Bronchial epithelial cell (primary cell): ENCODE data around the gene SMARCB1. TPM values are rescaled to one million over a fixed set of nuclear protein-coding genes. Genes with fewer than 3 reads are reported as not detected.
A peak's percentile ranks its signal among the peaks of the same experiment; 100 is the strongest.

Source experiments
- DNase-seq: peaks from one replicate; pipeline ENCODE4 v3.0.0-alpha.2; 2010; ENCODE audit warnings: low read depth
- FAIRE-seq: peaks from 2 replicates; lab custom pipeline; 2011; peaks lifted over from hg19 to GRCh38; lab: Jason Lieb, UNC
- H3K27me3 ChIP-seq: 2 replicates; pipeline ENCODE4 v1.5.1; 2011; ENCODE audit warnings: low read length; ENCODE audit not compliant: control insufficient read depth, insufficient read depth
- H3K36me3 ChIP-seq: 2 replicates; pipeline ENCODE4 v1.5.1; 2011; ENCODE audit warnings: low read length; ENCODE audit not compliant: control insufficient read depth, insufficient read depth
- H3K4me3 ChIP-seq: 2 replicates; pipeline ENCODE4 v1.5.1; 2011; ENCODE audit warnings: mild to moderate bottlenecking, low read depth, low read length, control low read depth
- CTCF ChIP-seq: IDR thresholded peaks from 2 replicates; pipeline ENCODE4 v1.5.1; 2011; ENCODE audit warnings: mild to moderate bottlenecking, moderate library complexity, low read length, control low read depth, inconsistent platforms; ENCODE audit not compliant: insufficient read depth, severe bottlenecking
- total RNA-seq: library from RNA; depleted of rRNA; stranded (reverse); fragments of >200 nt; gene quantifications from 2 replicates; pipeline ENCODE4 v1.2.1, GENCODE V29; 2014

SMARCB1 gene
- total RNA-seq, 1 donor from 2014 or later, result 19.5 TPM

- Histone ChIP-seq H3K36me3 (peaks cover 10% of the 10 kb centered on the region), H3K4me3 (no peak overlapping the region), H3K27me3 (no peaks in the 10 kb centered on the region)
- DNase-seq (no peak), FAIRE-seq (no peak)
- no peak for TF ChIP-seq CTCF
Measured at GRCh38 chr22:23836692-23837495, 50.1 kb downstream of the SMARCB1 start.

- DNase-seq (no peak), FAIRE-seq (no peak)
- H3K4me3 ChIP-seq, result no peak overlapping the region
- H3K27me3 ChIP-seq, result no peaks in the 10 kb centered on the region
- TF ChIP-seq CTCF, result no peak
- peaks cover 8% of the 10 kb centered on the region for H3K36me3 ChIP-seq
Measured at GRCh38 chr22:23837496-23837859, 50.7 kb downstream of the SMARCB1 start.

DNA sequence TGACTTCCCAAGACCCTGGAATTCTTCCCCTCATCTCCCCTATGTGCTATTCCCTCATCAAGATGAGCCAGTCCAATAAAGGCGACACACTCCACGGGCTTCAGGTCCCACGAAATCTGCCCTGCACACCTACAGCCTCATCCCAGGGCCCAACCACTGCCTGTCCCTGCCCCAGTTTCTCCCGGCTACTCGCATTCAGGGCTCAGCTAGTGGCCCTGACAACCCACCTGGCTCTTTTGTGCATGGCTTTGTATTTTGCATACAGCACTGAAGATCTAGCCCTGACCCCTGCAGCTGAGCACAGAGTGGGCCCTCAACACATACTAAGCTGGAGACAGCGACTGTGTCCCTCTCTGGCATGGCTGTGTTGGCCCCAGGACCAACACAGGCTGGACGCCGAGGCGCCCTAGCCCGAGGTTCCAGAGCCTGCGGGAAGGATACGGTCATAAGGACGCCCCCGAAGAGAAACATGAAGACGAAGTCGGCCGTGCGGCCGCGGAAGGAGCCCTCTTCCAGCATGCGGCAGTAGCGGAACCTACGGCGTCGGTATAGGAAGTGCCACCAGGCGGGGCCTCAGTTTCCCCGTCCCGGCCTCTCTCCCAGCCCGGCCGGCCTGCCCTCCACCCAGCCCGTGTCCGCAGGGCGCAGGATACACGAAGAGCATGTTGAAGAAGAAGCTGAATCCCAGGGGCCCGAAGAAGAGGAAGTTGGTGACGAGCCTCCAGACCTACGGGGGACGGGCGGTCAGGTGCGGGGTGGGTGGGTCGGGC lies 51.3 kb downstream of the SMARCB1 start:
- Histone ChIP-seq H3K36me3 (peaks cover 4% of the 10 kb centered on the region), H3K27me3 (no peaks in the 10 kb centered on the region), H3K4me3 (peak overlapping the region; percentile 45)
- FAIRE-seq, result no peak
- TF ChIP-seq CTCF, result no peak
- DNase-seq, result no peak

DNA sequence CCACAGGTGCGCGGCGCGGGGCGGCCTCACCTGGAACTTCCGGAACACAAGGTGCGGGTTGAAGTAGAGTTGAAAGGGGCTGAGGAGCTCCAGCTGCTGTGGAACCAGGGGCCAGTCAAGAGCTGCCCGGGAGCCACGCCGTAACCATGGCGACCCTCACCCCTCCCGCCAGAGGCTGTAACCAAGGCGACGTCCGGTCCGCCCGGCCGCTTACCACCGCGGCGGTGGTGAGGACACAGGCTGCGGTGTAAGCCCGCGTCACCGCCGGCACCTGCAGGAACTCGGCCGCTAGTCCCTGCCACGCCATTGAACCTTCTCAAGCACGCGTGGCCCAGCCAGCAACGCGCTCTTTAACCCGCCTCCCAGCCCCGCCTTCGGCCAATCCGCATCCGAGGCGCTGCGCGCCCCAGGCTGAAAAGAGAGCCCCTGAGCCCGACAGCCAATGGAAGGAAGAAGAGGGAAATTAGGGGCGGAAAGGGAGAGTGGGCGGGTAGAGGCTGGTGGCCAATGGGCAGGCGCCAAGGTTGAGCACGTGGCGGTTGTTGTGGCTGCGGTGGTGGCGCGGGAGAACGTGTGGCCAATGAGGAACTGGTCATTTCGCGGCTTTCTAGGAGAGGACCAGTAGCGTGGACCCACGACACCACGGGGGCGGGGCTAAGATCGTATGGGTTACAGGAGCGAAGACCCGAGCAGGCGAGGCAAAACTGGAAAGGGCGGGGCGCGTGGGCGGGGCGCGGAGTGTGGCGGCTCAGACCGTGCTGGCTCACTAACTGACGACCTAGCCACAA lies 52.1 kb downstream of the SMARCB1 start, which contains the start of gene DERL3:
Gene DERL3, minus strand, starts transcription at position 326 of the 788 bp plus-strand sequence. Its CDS starts 19 bp downstream, at position 307.
- Histone ChIP-seq H3K36me3 (peaks cover 4% of the 10 kb centered on the region), H3K27me3 (no peaks in the 10 kb centered on the region), H3K4me3 (peak within 1 kb of the TSS; percentile 45)
- FAIRE-seq, result no peak
- no peak for TF ChIP-seq CTCF
- peak; percentile 94 for DNase-seq

- no peaks in the 10 kb centered on the region for H3K36me3 ChIP-seq
- no peaks in the 10 kb centered on the region for H3K27me3 ChIP-seq
- FAIRE-seq (no peak), DNase-seq (no peak)
- no peak overlapping the region for H3K4me3 ChIP-seq
- no peak for TF ChIP-seq CTCF
Measured at GRCh38 chr22:23840026-23840425, 53.3 kb downstream of the SMARCB1 start.
